K562 (cell line): ENCODE data around the gene ZFAND3.

Source experiments
- NCOA1 ChIP-seq: fragments of 450-650 bp; IDR thresholded peaks from 2 replicates; pipeline ENCODE4 v1.6.1; 2016; ENCODE audit warnings: low read depth
- TF ChIP-seq, protein P1 (sequence below): sonication (generic); formaldehyde crosslinking; IDR thresholded peaks from 2 replicates; pipeline ENCODE4 v1.8.0; 2022; ENCODE audit warnings: mild to moderate bottlenecking, missing genetic modification reagents, borderline replicate concordance

GRCh38 chr6:37919417-37920157 is 100.1 kb downstream of the ZFAND3 start:
- TF ChIP-seq, protein P1, sequence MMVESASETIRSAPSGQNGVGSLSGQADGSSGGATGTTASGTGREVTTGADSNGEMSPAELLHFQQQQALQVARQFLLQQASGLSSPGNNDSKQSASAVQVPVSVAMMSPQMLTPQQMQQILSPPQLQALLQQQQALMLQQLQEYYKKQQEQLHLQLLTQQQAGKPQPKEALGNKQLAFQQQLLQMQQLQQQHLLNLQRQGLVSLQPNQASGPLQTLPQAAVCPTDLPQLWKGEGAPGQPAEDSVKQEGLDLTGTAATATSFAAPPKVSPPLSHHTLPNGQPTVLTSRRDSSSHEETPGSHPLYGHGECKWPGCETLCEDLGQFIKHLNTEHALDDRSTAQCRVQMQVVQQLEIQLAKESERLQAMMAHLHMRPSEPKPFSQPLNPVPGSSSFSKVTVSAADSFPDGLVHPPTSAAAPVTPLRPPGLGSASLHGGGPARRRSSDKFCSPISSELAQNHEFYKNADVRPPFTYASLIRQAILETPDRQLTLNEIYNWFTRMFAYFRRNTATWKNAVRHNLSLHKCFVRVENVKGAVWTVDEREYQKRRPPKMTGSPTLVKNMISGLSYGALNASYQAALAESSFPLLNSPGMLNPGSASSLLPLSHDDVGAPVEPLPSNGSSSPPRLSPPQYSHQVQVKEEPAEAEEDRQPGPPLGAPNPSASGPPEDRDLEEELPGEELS = no peak
- TF ChIP-seq NCOA1 = no peak
